ENCODE data around the gene TSPAN4. TPM values are rescaled to one million over a fixed set of nuclear protein-coding genes. Genes with fewer than 3 reads are reported as not detected.

Gene TSPAN4
- total and polyA plus RNA-seq, 2 of the 13 experiments (the other 11 are each of a cell fraction or from before 2014, with no cell fraction given) = 31.7 to 68.3 TPM

- TF ChIP-seq ZBTB21 (CRISPR knock-in tag; IDR thresholded peaks at IDR 0.05) (no peak), ZMAT3 (CRISPR knock-in tag; conservative IDR thresholded peaks at IDR 0.05) (peak; percentile 88; the same call in 1 of the 2 replicates), TBX2 (CRISPR knock-in tag; IDR thresholded peaks at IDR 0.05; ENCODE audit: borderline replicate concordance) (peak; percentile 39; the same call in 1 of the 2 replicates), ZSCAN22 (CRISPR knock-in tag; IDR thresholded peaks at IDR 0.05) (no peak), TFDP1 (CRISPR knock-in tag; IDR thresholded peaks at IDR 0.05; ENCODE audit: borderline replicate concordance) (peak; percentile 79; the same call in 1 of the 2 replicates), RARA (CRISPR knock-in tag; IDR thresholded peaks at IDR 0.05) (peak; percentile 92), RXRA (CRISPR knock-in tag; IDR thresholded peaks at IDR 0.05) (peak; percentile 93), TEAD2 (CRISPR knock-in tag; IDR thresholded peaks at IDR 0.05) (no peak), SMARCE1 (IDR thresholded peaks at IDR 0.05; ENCODE audit: borderline replicate concordance) (no peak), ZZZ3 (CRISPR knock-in tag; IDR thresholded peaks at IDR 0.05; ENCODE audit: borderline replicate concordance) (no peak; the same call in 1 of the 2 replicates), ATAD3A (CRISPR knock-in tag; IDR thresholded peaks at IDR 0.05) (no peak), ZNF274 (CRISPR knock-in tag; IDR thresholded peaks at IDR 0.05) (no peak), MTA1 (CRISPR knock-in tag; IDR thresholded peaks at IDR 0.05; ENCODE audit: borderline replicate concordance) (peak; percentile 86; the same call in 1 of the 2 replicates), NFE2L2 (IDR thresholded peaks at IDR 0.05; ENCODE audit: low read length) (no peak), SMARCC2 (IDR thresholded peaks at IDR 0.05) (no peak), MTA3 (CRISPR knock-in tag; IDR thresholded peaks at IDR 0.05) (no peak), RFXAP (CRISPR knock-in tag; IDR thresholded peaks at IDR 0.05; ENCODE audit: borderline replicate concordance) (no peak), RBFOX2 (IDR thresholded peaks at IDR 0.05; ENCODE audit: low read depth, low read length) (peak; percentile 69), NONO (IDR thresholded peaks at IDR 0.05) (no peak), NONO (CRISPR knock-in tag; conservative IDR thresholded peaks at IDR 0.05) (peak; percentile 82; the same call in 1 of the 2 replicates), SIX4 (CRISPR knock-in tag; IDR thresholded peaks at IDR 0.05) (no peak; the same call in none of the 2 replicates), ATRX (CRISPR knock-in tag; IDR thresholded peaks at IDR 0.05; ENCODE audit: borderline replicate concordance) (no peak), ZFP36L1 (CRISPR knock-in tag; IDR thresholded peaks at IDR 0.05) (peak; percentile 61; the same call in 1 of the 2 replicates)
- TF ChIP-seq, protein P1, sequence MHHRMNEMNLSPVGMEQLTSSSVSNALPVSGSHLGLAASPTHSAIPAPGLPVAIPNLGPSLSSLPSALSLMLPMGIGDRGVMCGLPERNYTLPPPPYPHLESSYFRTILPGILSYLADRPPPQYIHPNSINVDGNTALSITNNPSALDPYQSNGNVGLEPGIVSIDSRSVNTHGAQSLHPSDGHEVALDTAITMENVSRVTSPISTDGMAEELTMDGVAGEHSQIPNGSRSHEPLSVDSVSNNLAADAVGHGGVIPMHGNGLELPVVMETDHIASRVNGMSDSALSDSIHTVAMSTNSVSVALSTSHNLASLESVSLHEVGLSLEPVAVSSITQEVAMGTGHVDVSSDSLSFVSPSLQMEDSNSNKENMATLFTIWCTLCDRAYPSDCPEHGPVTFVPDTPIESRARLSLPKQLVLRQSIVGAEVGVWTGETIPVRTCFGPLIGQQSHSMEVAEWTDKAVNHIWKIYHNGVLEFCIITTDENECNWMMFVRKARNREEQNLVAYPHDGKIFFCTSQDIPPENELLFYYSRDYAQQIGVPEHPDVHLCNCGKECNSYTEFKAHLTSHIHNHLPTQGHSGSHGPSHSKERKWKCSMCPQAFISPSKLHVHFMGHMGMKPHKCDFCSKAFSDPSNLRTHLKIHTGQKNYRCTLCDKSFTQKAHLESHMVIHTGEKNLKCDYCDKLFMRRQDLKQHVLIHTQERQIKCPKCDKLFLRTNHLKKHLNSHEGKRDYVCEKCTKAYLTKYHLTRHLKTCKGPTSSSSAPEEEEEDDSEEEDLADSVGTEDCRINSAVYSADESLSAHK (CRISPR knock-in tag; IDR thresholded peaks at IDR 0.05; ENCODE audit: borderline replicate concordance) = no peak
- TF ChIP-seq, protein P2, sequence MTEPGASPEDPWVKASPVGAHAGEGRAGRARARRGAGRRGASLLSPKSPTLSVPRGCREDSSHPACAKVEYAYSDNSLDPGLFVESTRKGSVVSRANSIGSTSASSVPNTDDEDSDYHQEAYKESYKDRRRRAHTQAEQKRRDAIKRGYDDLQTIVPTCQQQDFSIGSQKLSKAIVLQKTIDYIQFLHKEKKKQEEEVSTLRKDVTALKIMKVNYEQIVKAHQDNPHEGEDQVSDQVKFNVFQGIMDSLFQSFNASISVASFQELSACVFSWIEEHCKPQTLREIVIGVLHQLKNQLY (CRISPR knock-in tag; IDR thresholded peaks at IDR 0.05) = peak; percentile 77
Observed at GRCh38 chr11:843818-844692, 1.4 kb downstream of the TSPAN4 start (continued).
